ENCODE measurements around the gene HK2.

HK2 gene

GRCh38 chr2:74812787-74813590 is 20.9 kb upstream of the HK2 start:
- TF ChIP-seq CTCF (IDR thresholded peaks at IDR 0.05; ENCODE audit: low read depth, low read length) (no peak), MYC (IDR thresholded peaks at IDR 0.05; ENCODE audit: low read depth, low read length) (no peak), POLR2A (IDR thresholded peaks at IDR 0.05; ENCODE audit: extremely low read depth, insufficient read length) (no peak)
- TF ChIP-seq, protein P1, sequence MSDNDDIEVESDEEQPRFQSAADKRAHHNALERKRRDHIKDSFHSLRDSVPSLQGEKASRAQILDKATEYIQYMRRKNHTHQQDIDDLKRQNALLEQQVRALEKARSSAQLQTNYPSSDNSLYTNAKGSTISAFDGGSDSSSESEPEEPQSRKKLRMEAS (IDR thresholded peaks at IDR 0.05; ENCODE audit: low read depth, low read length), result no peak
- no peak overlapping the region for H3K4me3 ChIP-seq (ENCODE audit: low read depth, low read length)
- no peak for DNase-seq (ENCODE audit: low read depth)

DNA sequence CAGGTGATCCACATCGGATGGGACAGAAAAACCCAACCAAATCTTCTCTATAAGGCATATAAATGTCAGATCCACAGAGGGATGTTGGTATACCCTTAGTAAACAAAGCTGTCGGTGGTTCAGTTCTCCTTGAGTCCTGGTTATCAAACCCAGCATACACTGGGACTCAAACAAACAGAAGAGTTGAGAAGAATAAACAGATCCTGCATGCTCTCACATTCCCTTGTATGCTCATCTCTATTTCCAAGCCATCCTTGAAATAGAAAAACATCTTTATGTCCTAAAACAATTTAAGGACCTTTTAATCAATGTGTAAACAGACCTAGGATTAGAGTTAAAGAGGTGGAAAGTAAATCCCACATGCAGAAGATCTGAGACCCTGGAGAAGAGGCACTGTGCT is 19.8 kb upstream of the HK2 start:
- DNase-seq (ENCODE audit: low read depth), result no peak
- TF ChIP-seq POLR2A (IDR thresholded peaks at IDR 0.05; ENCODE audit: extremely low read depth, insufficient read length) (no peak), MYC (IDR thresholded peaks at IDR 0.05; ENCODE audit: low read depth, low read length) (no peak), CTCF (IDR thresholded peaks at IDR 0.05; ENCODE audit: low read depth, low read length) (no peak)
- TF ChIP-seq, protein P1 (IDR thresholded peaks at IDR 0.05; ENCODE audit: low read depth, low read length), result no peak
- H3K4me3 ChIP-seq (ENCODE audit: low read depth, low read length), result no peak overlapping the region

DNA sequence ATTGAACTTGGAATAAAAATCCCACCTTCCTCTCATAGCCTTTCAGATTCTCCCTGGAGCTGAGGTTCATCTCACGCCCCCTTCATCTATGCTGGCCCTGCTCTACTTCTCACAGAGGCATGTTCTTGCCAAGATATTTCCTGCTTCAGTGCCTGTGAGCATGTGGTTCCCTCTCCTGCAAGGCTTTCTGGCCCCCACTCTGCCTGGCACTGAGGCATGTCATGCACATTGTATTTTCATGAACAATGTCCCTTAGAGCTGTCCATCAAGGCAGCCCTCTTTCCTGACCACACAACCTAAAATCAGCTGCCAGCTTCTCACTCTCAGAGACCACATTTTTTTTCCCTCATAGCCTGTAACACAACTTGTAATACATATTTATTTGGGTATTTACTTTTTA is 18.0 kb upstream of the HK2 start:
- peak; percentile 51 for DNase-seq (ENCODE audit: low read depth)
- peak overlapping the region; percentile 37 for H3K4me3 ChIP-seq (ENCODE audit: low read depth, low read length)

DNA sequence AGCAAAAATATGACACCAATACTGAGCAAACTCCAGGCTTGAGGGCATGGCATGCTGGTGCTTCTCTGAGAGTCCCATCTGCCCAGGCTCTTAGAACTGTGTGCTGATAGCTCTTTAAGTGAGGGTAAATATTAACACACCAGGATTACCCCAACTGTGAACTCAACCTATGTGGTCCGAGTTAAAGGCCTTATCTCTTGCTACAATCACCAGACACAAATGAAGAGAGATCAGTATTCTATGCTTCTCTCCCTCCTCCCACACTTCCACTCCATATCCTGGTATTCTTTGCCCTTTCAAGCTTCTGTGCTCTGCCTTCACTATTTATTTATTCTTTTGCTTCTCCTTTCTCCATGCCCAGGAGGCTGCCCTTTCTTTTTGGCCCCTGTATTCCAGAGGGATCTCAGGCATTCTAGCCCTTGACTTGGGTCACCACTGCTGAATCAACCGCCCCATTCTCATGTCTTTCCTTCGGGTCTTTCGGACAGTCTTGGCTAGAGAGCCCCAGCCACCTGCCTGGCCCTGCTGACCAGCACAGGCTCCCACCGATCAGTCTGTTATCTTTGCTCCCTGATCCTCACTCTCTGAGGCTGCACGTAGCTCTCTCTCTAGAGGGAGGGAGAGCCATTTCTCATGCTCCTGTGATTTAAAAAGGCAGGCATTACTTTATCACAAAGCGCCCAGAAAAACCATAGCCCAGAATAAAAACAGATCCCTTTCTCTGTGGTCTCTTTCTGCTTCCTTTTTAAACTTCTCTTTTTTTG is 17.2 kb upstream of the HK2 start:
- H3K4me3 ChIP-seq (ENCODE audit: low read depth, low read length), result peak overlapping the region; percentile 37
- TF ChIP-seq CTCF (IDR thresholded peaks at IDR 0.05; ENCODE audit: low read depth, low read length), result no peak
- no peak for TF ChIP-seq MYC (IDR thresholded peaks at IDR 0.05; ENCODE audit: low read depth, low read length)
- TF ChIP-seq POLR2A (IDR thresholded peaks at IDR 0.05; ENCODE audit: extremely low read depth, insufficient read length), result no peak
- TF ChIP-seq, protein P1 (IDR thresholded peaks at IDR 0.05; ENCODE audit: low read depth, low read length), result no peak
- peak; percentile 76 for DNase-seq (ENCODE audit: low read depth)

More for the DNA sequence above, 18.0 kb upstream of the HK2 start:
- no peak; the same call in 1 of the 2 replicates for TF ChIP-seq MYC (IDR thresholded peaks at IDR 0.05; ENCODE audit: low read depth, low read length)
- TF ChIP-seq, protein P1 (IDR thresholded peaks at IDR 0.05; ENCODE audit: low read depth, low read length), result no peak
- no peak for TF ChIP-seq POLR2A (IDR thresholded peaks at IDR 0.05; ENCODE audit: extremely low read depth, insufficient read length)
- no peak for TF ChIP-seq CTCF (IDR thresholded peaks at IDR 0.05; ENCODE audit: low read depth, low read length)

- H3K4me3 ChIP-seq (ENCODE audit: low read depth, low read length), result no peak overlapping the region
- peak; percentile 79 for DNase-seq (ENCODE audit: low read depth)
- no peak; the same call in 1 of the 2 replicates for TF ChIP-seq MYC (IDR thresholded peaks at IDR 0.05; ENCODE audit: low read depth, low read length)
- TF ChIP-seq, protein P1 (IDR thresholded peaks at IDR 0.05; ENCODE audit: low read depth, low read length), result no peak
- TF ChIP-seq POLR2A (IDR thresholded peaks at IDR 0.05; ENCODE audit: extremely low read depth, insufficient read length), result no peak
- TF ChIP-seq CTCF (IDR thresholded peaks at IDR 0.05; ENCODE audit: low read depth, low read length), result no peak
These were observed 16.6 kb upstream of the HK2 start for GRCh38 chr2:74817304-74817675.

Measured in NB4 (cell line).